Measurements from ENCODE around the gene CIAO1.
"Not testable (repeated sequence)": the region's sequence is repeated elsewhere in the genome, so short reads cannot be mapped to it uniquely, and the experiment has no call there.

CIAO1 gene

GRCh38 chr2:96276787-96277499 lies 10.9 kb downstream of the CIAO1 start:
- DNase-seq (ENCODE audit: low spot score), result peak; percentile 71

GRCh38 chr2:96287273-96287856 lies 21.3 kb downstream of the CIAO1 start:
- no peak for DNase-seq (ENCODE audit: low spot score)

- DNase-seq (ENCODE audit: low spot score), result no peak
Observed at GRCh38 chr2:96291751-96292150, 25.7 kb downstream of the CIAO1 start.

GRCh38 chr2:96294271-96294670 lies 28.2 kb downstream of the CIAO1 start:
- not testable (repeated sequence) for DNase-seq (ENCODE audit: low spot score)

DNA sequence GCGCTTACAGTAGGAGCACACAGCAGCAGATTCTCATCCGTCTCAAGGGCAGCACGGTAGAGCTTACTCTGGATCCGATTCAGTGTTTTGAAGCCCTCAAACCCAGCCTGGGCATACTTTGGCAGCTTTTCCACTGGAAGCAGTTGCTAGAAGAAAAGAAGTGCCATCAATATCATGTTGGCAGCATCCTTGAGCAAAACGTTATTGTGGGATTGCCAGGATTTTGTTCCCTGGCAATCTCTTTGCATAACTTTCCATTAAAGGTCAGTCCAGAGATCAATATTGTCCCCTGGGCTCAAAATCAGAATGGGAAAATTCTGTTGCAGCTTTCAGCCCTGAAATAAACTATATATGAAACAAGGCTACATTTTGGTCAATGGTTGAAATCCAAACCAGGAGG lies 30.9 kb downstream of the CIAO1 start:
- no peak for DNase-seq (ENCODE audit: low spot score)

- no peak for DNase-seq (ENCODE audit: low spot score)
Observed at GRCh38 chr2:96301865-96302264, 35.8 kb downstream of the CIAO1 start.

DNA sequence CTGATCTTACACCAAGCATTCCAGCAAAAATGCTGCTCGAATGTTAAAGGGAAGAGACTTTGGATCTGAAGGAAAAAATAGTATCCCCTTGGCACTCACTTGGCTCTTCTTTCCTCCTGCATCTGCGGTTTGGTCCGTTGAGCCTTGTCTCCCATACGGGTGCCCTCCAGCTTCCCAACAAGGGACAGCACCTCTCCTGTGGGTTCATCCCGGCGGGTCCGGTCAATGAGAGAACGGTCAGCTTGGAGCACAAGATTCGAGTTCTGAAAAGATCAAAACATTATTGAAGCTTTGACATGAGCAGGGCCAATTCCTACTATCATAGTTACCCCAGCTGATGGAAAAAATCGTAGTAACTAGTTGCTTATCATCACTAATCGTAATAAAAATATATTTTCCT lies 38.6 kb downstream of the CIAO1 start:
- DNase-seq (ENCODE audit: low spot score), result no peak

DNA sequence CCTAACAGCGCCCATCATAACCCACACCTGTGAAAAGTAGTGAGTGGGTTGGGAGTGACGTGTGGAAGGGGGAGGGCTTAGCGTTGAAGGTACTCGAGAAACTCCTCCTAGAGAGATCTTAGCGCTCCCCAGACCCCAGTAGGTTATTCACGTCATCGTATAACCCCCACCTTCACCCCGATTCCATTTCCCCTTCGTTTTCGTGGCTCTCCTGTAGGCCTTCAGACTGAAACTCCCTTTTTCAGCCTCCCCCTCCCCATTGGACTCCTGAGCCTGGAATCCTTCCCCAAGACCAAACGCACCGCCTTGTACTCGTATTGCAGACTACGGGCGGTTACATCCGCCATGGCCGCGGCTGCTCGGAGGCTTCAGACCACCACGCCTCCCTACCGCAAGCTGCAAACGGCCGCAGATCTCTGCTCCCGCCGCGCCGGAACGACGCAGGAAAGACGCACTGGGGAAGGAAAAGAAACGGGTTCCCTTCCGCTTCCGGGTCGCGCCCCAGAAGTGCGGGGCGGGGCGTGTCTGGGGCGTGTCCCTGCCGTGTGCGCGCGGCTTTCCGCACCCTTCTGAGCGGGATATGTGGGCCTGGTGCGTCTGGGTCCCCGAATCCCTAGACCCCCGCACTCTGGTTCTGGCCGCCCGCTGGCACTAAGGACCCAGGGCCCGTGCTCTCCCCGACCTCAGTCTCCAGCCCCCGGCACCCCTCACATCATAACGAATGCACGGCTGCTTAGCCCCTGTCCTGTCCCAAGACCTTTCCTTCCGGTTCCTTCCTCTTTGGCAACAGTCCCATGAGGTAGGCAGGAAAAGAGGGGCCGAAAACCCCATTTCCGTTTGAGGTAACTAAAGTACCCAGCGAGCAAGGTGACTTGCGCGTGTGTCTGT lies 39.3 kb downstream of the CIAO1 start, which contains the start of gene SNRNP200:
TSS of gene SNRNP200 (minus strand) at position 456 of the 888 bp plus-strand sequence. CDS start at position 347, 109 bp downstream.
- DNase-seq (ENCODE audit: low spot score), result peak; percentile 88

GRCh38 chr2:96305979-96306308 lies 39.9 kb downstream of the CIAO1 start:
- DNase-seq (ENCODE audit: low spot score), result no peak

DNA sequence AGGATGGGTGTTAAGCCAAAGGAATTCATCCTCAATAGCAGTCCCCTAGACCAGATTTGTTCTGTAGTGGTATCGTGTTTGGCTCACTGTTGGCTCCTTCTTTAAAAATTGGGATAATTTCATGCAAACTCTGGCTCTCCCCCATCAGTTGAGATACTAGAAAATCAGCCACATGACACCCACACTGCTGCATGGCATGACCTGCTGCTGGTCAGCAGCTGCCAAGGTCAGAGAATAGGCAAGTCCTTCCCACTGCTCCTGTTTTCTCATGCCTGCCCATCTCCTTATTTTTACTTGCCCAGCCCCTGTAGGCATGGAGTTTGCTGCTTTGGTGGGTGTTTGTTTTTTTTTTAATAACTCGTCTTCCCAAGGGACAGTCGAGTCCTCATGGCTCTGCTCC lies 40.3 kb downstream of the CIAO1 start:
- no peak for DNase-seq (ENCODE audit: low spot score)

- no peak for DNase-seq (ENCODE audit: low spot score)
Observed at GRCh38 chr2:96308248-96308647, 42.2 kb downstream of the CIAO1 start.

DNA sequence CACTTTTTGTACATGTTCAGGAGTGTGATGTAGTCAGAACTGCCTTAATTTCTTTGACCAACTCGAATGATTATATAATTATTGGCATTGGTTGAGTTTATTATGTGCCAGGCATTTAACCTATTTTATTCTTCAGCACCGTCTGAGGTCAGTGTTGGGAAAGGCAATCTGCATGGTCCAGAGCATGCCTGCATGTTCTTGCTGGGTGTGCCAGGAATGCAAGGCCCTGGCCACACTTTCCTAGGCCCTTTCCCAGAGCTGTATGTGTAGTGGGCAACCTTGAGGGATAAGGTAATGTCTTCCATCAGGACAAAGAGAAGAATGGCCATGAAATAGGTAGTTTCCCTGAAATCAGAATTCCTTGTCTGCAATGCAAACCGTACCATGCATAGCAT lies 49.0 kb downstream of the CIAO1 start:
- no peak for DNase-seq (ENCODE audit: low spot score)

- DNase-seq (ENCODE audit: low spot score), result no peak
Observed at GRCh38 chr2:96315400-96316071, 49.5 kb downstream of the CIAO1 start.

DNA sequence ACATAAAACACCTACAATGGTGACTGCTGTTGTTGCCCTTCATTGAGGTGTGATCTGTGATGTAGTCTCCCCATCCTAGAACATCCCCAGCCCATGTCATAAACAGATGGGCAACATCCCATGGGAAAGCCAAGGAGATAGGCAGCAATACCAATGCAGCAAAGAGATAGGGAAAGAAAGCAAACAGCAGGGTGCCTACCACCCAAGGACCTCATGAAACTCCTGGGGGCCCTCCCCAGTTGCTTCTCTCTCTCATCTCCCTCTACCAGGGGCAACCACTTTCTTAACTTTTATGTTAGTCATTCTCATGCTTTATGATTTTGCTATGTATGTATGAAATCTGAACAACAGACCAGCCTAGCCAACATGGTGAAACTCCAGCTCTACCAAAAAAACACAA lies 51.0 kb downstream of the CIAO1 start:
- DNase-seq (ENCODE audit: low spot score), result no peak

GRCh38 chr2:96317584-96317997 lies 51.6 kb downstream of the CIAO1 start:
- no peak for DNase-seq (ENCODE audit: low spot score)

- DNase-seq (ENCODE audit: low spot score), result no peak
Observed at GRCh38 chr2:96318723-96319122, 52.7 kb downstream of the CIAO1 start.

GRCh38 chr2:96319396-96319795 lies 53.4 kb downstream of the CIAO1 start:
- no peak for DNase-seq (ENCODE audit: low spot score)

DNA sequence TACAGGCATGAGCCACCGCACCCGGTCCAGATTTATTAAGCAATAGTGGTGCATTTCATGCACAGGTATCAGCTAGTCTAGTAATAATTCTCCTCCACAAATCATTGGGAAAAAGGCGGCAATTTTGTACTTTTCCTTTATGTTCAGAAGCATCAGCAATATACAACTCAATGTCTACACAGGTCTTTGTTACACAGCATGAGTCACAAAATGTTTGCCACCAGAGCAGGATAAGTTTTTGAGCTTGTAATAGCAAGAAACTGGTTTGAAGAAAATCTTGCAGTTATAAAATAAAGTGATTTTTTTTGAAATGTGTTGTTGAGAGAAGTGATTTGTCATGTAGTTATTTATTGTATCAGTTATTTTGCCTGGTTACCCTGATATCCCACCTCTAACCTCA lies 54.3 kb downstream of the CIAO1 start:
- DNase-seq (ENCODE audit: low spot score), result no peak

GRCh38 chr2:96320728-96321622 lies 55.0 kb downstream of the CIAO1 start:
- DNase-seq (ENCODE audit: low spot score), result no peak
